Measurements from ENCODE around the gene KMT2D.

Gene KMT2D

GRCh38 chr12:49051777-49052438 is 8.7 kb downstream of the KMT2D start:
- DNase-seq: no peak

- DNase-seq: no peak
Observed at GRCh38 chr12:49051373-49051764, 9.2 kb downstream of the KMT2D start.

GRCh38 chr12:49050507-49051372 is 9.9 kb downstream of the KMT2D start:
- DNase-seq: no peak

GRCh38 chr12:49049566-49050224 is 10.9 kb downstream of the KMT2D start:
- peak; percentile 54 for DNase-seq

- no peak for DNase-seq
Observed at GRCh38 chr12:49048953-49049352, 11.6 kb downstream of the KMT2D start.

GRCh38 chr12:49046129-49046895 is 14.3 kb downstream of the KMT2D start:
- DNase-seq: no peak

GRCh38 chr12:49044660-49045059 is 15.9 kb downstream of the KMT2D start:
- DNase-seq: no peak

GRCh38 chr12:49043856-49044258 is 16.7 kb downstream of the KMT2D start:
- peak; percentile 39 for DNase-seq

- DNase-seq: no peak
Observed at GRCh38 chr12:49043241-49043640, 17.4 kb downstream of the KMT2D start.

- DNase-seq: no peak
Observed at GRCh38 chr12:49041881-49042484, 18.6 kb downstream of the KMT2D start.

GRCh38 chr12:49041036-49041880 is 19.3 kb downstream of the KMT2D start:
- no peak for DNase-seq

GRCh38 chr12:49040364-49040855 is 20.2 kb downstream of the KMT2D start:
- no peak for DNase-seq

- DNase-seq: no peak
Observed at GRCh38 chr12:49039421-49040363, 20.9 kb downstream of the KMT2D start.

- no peak for DNase-seq
Observed at GRCh38 chr12:49038291-49038955, 22.2 kb downstream of the KMT2D start.

- DNase-seq: no peak
Observed at GRCh38 chr12:49037947-49038237, 22.7 kb downstream of the KMT2D start.

GRCh38 chr12:49037111-49037946 is 23.3 kb downstream of the KMT2D start:
- no peak for DNase-seq

GRCh38 chr12:49036029-49036428 is 24.6 kb downstream of the KMT2D start:
- DNase-seq: no peak

GRCh38 chr12:49034286-49034622 is 26.3 kb downstream of the KMT2D start:
- DNase-seq: no peak
